H9 (cell line): Measurements from ENCODE around the gene YIPF3. TPM values are rescaled to one million over a fixed set of nuclear protein-coding genes. Genes with fewer than 3 reads are reported as not detected.

Experiments
- DNase-seq: peaks from one replicate; pipeline ENCODE4 v3.0.0-alpha.2; 2017
- H2AFZ ChIP-seq: one replicate; pipeline ENCODE4 v1.6.1; 2013; ENCODE audit warnings: mild to moderate bottlenecking, low read length, control low read depth, moderate library complexity
- H2AK5ac ChIP-seq: 2 replicates; pipeline ENCODE4 v1.6.1; 2013; ENCODE audit warnings: low read length, control low read depth, mixed read lengths; ENCODE audit not compliant: insufficient read length
- H2BK120ac ChIP-seq: one replicate; pipeline ENCODE4 v1.6.1; 2013; ENCODE audit warnings: low read depth, mild to moderate bottlenecking, low read length, control low read depth, inconsistent platforms; ENCODE audit not compliant: poor library complexity, severe bottlenecking
- H2BK12ac ChIP-seq: 2 replicates; pipeline ENCODE4 v1.6.1; 2013; ENCODE audit warnings: low read length, control low read depth, mixed read lengths, low read depth; ENCODE audit not compliant: insufficient read length
- H2BK15ac ChIP-seq: 2 replicates; pipeline ENCODE4 v1.6.1; 2013; ENCODE audit warnings: low read depth, low read length, control low read depth
- H2BK20ac ChIP-seq: one replicate; pipeline ENCODE4 v1.6.1; 2013; ENCODE audit warnings: low read depth, mild to moderate bottlenecking, low read length, control low read depth, inconsistent platforms; ENCODE audit not compliant: poor library complexity, severe bottlenecking
- H2BK5ac ChIP-seq: 2 replicates; pipeline ENCODE4 v1.6.1; 2013; ENCODE audit warnings: low read length, control low read depth, mixed read lengths; ENCODE audit not compliant: insufficient read length
- H3K14ac ChIP-seq: 2 replicates; pipeline ENCODE4 v1.6.1; 2013; ENCODE audit warnings: low read length, control low read depth; ENCODE audit not compliant: insufficient read depth
- H3K18ac ChIP-seq: 2 replicates; pipeline ENCODE4 v1.6.1; 2013; ENCODE audit warnings: low read depth, mild to moderate bottlenecking, mixed read lengths, low read length, control low read depth; ENCODE audit not compliant: insufficient read length
- H3K23ac ChIP-seq: 2 replicates; pipeline ENCODE4 v1.6.1; 2013; ENCODE audit warnings: low read length, control low read depth, mixed read lengths, low read depth; ENCODE audit not compliant: insufficient read length
- H3K23me2 ChIP-seq: 2 replicates; pipeline ENCODE4 v1.6.1; 2013; ENCODE audit warnings: low read depth, mild to moderate bottlenecking, mixed read lengths, low read length, control low read depth; ENCODE audit not compliant: insufficient read length, poor library complexity, severe bottlenecking
- H3K27ac ChIP-seq: 2 replicates; pipeline ENCODE4 v1.5.1; 2013; ENCODE audit warnings: low read length, control low read depth, mixed read lengths, low read depth; ENCODE audit not compliant: insufficient read length
- H3K27me3 ChIP-seq: 2 replicates; pipeline ENCODE4 v1.6.1; 2013; ENCODE audit warnings: low read length, control low read depth, inconsistent platforms; ENCODE audit not compliant: insufficient read depth
- H3K4ac ChIP-seq: 2 replicates; pipeline ENCODE4 v1.6.1; 2013; ENCODE audit warnings: low read depth, mild to moderate bottlenecking, control low read depth, inconsistent platforms, low read length, moderate library complexity
- H3K4me1 ChIP-seq: 2 replicates; pipeline ENCODE4 v1.6.1; 2013; ENCODE audit warnings: low read length, control low read depth, inconsistent platforms; ENCODE audit not compliant: insufficient read depth
- H3K4me2 ChIP-seq: 2 replicates; pipeline ENCODE4 v1.6.1; 2013; ENCODE audit warnings: low read length, control low read depth, mixed read lengths; ENCODE audit not compliant: insufficient read length, insufficient read depth
- H3K56ac ChIP-seq: 2 replicates; pipeline ENCODE4 v1.6.1; 2013; ENCODE audit warnings: low read depth, mild to moderate bottlenecking, mixed read lengths, low read length, control low read depth; ENCODE audit not compliant: insufficient read length
- H3K79me1 ChIP-seq: 2 replicates; pipeline ENCODE4 v1.6.1; 2013; ENCODE audit warnings: low read depth, mild to moderate bottlenecking, moderate library complexity, low read length, control low read depth, inconsistent platforms; ENCODE audit not compliant: insufficient read depth, poor library complexity, severe bottlenecking
- H3K79me2 ChIP-seq: 2 replicates; pipeline ENCODE4 v1.6.1; 2013; ENCODE audit warnings: low read length, control low read depth, inconsistent platforms; ENCODE audit not compliant: insufficient read depth
- H3K9ac ChIP-seq: 2 replicates; pipeline ENCODE4 v1.6.1; 2013; ENCODE audit warnings: low read length, control low read depth, mixed read lengths; ENCODE audit not compliant: insufficient read length; ENCODE audit errors: extremely low read depth
- H3K9me3 ChIP-seq: one replicate; pipeline ENCODE4 v1.6.1; 2013; ENCODE audit warnings: low read depth, low read length, inconsistent platforms; ENCODE audit not compliant: control insufficient read depth
- H3T11ph ChIP-seq: one replicate; pipeline ENCODE4 v1.6.1; 2013; ENCODE audit warnings: mild to moderate bottlenecking, low read length, control low read depth, inconsistent platforms
- H4K20me1 ChIP-seq: one replicate; pipeline ENCODE4 v1.6.1; 2013; ENCODE audit not compliant: control insufficient read depth, insufficient read length, insufficient read depth
- H4K5ac ChIP-seq: 2 replicates; pipeline ENCODE4 v1.6.1; 2013; ENCODE audit warnings: low read depth, mild to moderate bottlenecking, mixed read lengths, low read length, control low read depth; ENCODE audit not compliant: insufficient read length
- H4K8ac ChIP-seq: replicated peaks from 2 replicates; pipeline ENCODE4 v1.6.1; 2013; ENCODE audit warnings: low read length, control low read depth, mixed read lengths, low read depth; ENCODE audit not compliant: insufficient read length
- H4K91ac ChIP-seq: 2 replicates; pipeline ENCODE4 v1.6.1; 2013; ENCODE audit warnings: low read depth, mild to moderate bottlenecking, moderate library complexity, mixed read lengths, low read length, control low read depth; ENCODE audit not compliant: insufficient read length
- H3K27ac Mint-ChIP-seq, 3 experiments: 2 replicates in 2 of 3; 3 replicates in 1 of 3; pipeline ENCODE4 v1.8.0; 2020 to 2021; ENCODE audit warnings: mixed read lengths in 3 of 3, mild to moderate bottlenecking in 1 of 3, moderate library complexity in 1 of 3
- H3K27me3 Mint-ChIP-seq: 2 replicates; pipeline ENCODE4 v1.8.0; 2021; ENCODE audit warnings: low read depth, mild to moderate bottlenecking, moderate library complexity, mixed read lengths
- H3K36me3 Mint-ChIP-seq, 3 experiments: 2 replicates in 2 of 3; 3 replicates in 1 of 3; pipeline ENCODE4 v1.8.0; 2020 to 2021; ENCODE audit warnings: low read depth in 3 of 3, mixed read lengths in 3 of 3; ENCODE audit not compliant: insufficient read depth in 1 of 3
- H3K4me1 Mint-ChIP-seq, 2 experiments: 2 replicates each; pipeline ENCODE4 v1.8.0; 2020; ENCODE audit warnings: mixed read lengths in 2 of 2
- H3K4me3 Mint-ChIP-seq, 2 experiments: 2 replicates in 1 of 2; 3 replicates in 1 of 2; pipeline ENCODE4 v1.8.0; 2020 to 2021; ENCODE audit warnings: mild to moderate bottlenecking in 2 of 2, mixed read lengths in 2 of 2, moderate library complexity in 1 of 2
- H3K9me3 Mint-ChIP-seq, 2 experiments: 2 replicates in 1 of 2; 3 replicates in 1 of 2; pipeline ENCODE4 v1.8.0; 2020; ENCODE audit warnings: mild to moderate bottlenecking in 2 of 2, mixed read lengths in 2 of 2, moderate library complexity in 1 of 2
- WGBS: extraction: QIAGEN DNeasy Blood & Tissue Kit; methylation state at CpG from one replicate; pipeline ENCODE4 v1.1.7; 2013; ENCODE audit warnings: missing lambda C conversion rate, low lambda C conversion rate, mixed read lengths; ENCODE audit not compliant: insufficient read length; ENCODE audit errors: extremely low coverage; 5-methylcytosine and 5-hydroxymethylcytosine counted together
- total RNA-seq: library from RNA; stranded (reverse); gene quantifications from 2 replicates; pipeline ENCODE4 v1.2.1, GENCODE V29; 2021
- TF ChIP-seq, protein P1 (sequence below): fragments of 200-600 bp; sonication (generic); conservative IDR thresholded peaks from 3 replicates; pipeline ENCODE4 v1.8.0; 2021; ENCODE audit warnings: antibody characterized with exemption, mild to moderate bottlenecking

The YIPF3 gene
- total RNA-seq, 1 experiment from 2014 or later: 84.5 TPM

DNA sequence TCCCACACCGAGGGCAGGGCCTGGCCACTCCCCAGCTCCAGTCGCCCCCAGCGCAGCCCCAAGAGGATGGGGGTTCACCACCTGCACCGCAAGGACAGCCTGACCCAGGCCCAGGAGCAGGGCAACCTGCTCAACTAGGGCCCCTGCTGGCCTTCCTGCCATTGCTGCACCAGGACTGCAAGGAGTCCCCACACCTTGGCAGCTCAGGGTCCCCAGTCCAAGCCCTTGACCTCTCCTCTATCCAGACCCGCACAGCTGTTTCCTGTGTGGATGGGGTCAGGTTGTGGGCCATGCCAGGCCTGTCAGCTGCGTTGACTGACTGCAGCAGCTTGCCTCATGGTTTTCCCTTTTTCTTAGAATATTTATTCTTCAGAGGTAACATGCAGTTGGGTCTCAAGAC is 11.0 kb downstream of the YIPF3 start:
- Mint-ChIP-seq H3K36me3 (peaks cover 22 to 50% (median 37%) of the 10 kb centered on the region in 3 experiments), H3K4me1 (peaks cover 8 to 12% of the 10 kb centered on the region in 2 experiments), H3K4me3 (no peak overlapping the region), H3K27ac (no peak overlapping the region), H3K27me3 (peaks cover 28% of the 10 kb centered on the region), H3K9me3 (peaks cover 2 to 3% of the 10 kb centered on the region in 2 experiments; a peak in 3 of 5 replicates)
- Histone ChIP-seq H4K8ac (no peak overlapping the region), H2BK12ac (no peak overlapping the region), H3K27ac (no peak overlapping the region), H3K9ac (no peak overlapping the region), H2BK15ac (no peak overlapping the region), H3K9me3 (no peaks in the 10 kb centered on the region), H3K4me2 (no peak overlapping the region), H3K23me2 (peaks cover 5% of the 10 kb centered on the region), H2BK5ac (no peak overlapping the region), H3K79me2 (no peaks in the 10 kb centered on the region), H3K18ac (no peak overlapping the region), H3K4ac (no peak overlapping the region), H3K14ac (no peak overlapping the region), H2AFZ (no peak overlapping the region), H3T11ph (no peak overlapping the region), H3K4me1 (no peaks in the 10 kb centered on the region), H2AK5ac (no peak overlapping the region), H3K79me1 (no peaks in the 10 kb centered on the region), H2BK20ac (no peak overlapping the region), H3K56ac (no peak overlapping the region), H4K91ac (no peak overlapping the region), H3K23ac (no peak overlapping the region), H2BK120ac (no peak overlapping the region), H4K20me1 (no peaks in the 10 kb centered on the region), H3K27me3 (peaks cover 8% of the 10 kb centered on the region; the same call in 1 of the 2 replicates), H4K5ac (no peak overlapping the region)
- WGBS: no CpG with 5 or more reads among the region's 6 CpGs
- DNase-seq: no peak
- TF ChIP-seq, protein P1, sequence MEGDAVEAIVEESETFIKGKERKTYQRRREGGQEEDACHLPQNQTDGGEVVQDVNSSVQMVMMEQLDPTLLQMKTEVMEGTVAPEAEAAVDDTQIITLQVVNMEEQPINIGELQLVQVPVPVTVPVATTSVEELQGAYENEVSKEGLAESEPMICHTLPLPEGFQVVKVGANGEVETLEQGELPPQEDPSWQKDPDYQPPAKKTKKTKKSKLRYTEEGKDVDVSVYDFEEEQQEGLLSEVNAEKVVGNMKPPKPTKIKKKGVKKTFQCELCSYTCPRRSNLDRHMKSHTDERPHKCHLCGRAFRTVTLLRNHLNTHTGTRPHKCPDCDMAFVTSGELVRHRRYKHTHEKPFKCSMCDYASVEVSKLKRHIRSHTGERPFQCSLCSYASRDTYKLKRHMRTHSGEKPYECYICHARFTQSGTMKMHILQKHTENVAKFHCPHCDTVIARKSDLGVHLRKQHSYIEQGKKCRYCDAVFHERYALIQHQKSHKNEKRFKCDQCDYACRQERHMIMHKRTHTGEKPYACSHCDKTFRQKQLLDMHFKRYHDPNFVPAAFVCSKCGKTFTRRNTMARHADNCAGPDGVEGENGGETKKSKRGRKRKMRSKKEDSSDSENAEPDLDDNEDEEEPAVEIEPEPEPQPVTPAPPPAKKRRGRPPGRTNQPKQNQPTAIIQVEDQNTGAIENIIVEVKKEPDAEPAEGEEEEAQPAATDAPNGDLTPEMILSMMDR: peak; percentile 20; the same call in 1 of the 3 replicates
